NCI-H2227 treated with DMSO at 0.1 percent for 48 hours (cell line): ENCODE data around the gene POTEF.
"Not testable (repeated sequence)": the region's sequence is repeated elsewhere in the genome, so short reads cannot be mapped to it uniquely, and the experiment has no call there.

Experiments used
- DNase-seq: peaks from one replicate; lab custom pipeline; 2025; lab: John Stamatoyannopoulos, UW

Gene POTEF

DNA sequence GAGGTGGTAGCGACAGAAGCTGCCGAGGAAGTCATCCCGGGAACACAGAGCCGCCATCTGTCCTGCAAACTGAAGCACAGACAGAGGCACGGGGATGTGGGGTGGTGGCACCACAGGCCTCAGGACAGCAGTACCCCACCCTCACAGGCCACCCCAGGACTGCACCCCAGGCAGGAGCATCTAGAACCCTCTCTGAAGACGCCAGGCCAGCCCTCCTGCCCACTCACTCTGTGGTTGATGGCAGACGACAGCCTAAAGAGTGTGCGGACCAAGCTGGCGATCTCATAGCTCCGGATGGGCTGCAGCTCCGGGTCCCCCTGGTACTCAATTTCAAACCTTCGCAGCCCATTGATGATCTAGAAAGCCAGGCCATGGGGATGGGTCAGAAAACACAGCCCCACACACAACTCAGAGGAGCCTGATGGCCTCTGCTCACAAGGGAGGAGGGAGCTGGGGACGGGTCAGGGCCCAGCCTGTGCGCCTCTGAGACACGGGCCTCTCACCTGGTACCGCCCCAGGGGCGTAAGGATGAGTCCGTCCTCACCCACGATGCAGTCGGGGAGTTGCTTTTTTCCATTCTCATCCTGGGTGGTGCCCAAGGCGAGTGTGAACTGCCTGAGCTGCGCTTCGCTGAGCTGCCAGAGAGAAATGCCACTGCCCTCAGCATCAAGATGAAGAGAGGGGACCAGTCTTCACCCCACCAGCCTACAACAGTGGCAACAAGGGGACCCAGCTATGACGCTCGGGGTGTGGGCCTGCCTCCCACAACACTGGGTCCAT, 24.0 kb upstream of the POTEF start:
- DNase-seq, result no peak

DNA sequence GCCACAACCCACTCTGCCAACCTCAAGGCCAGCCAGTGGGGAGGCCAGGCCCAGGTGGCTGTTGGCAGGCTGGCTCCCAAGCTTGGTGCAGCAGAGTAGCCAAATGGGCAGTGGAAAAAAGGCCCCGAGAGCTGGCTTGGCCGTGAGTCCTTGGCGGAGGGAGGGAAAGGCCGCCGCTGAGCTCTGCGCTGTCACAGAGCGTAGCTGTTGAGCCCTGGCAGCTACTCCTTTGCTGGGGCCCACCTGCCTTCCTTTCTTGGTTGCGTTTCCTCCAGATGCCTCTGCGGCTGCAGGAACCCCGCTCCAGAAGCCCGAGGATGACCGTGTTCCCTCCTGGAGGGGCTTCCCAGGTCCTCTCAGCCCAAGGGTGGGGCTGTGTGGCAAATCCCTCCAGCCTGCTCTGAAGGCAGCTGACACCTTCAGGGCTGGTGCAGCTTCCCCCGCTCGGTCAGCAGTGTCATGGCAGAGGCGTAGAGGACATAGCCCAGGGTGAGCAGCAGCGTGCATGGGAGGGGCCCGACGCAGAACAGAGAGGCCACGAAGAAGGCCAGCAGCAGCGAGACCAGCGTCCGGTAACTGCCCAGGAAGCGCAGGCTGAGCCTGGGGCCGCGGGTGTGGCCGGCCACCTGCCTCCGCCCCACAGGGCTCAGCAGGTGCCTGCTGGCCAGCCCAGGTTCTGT, 23.3 kb upstream of the POTEF start:
- DNase-seq, result not testable (repeated sequence)

DNA sequence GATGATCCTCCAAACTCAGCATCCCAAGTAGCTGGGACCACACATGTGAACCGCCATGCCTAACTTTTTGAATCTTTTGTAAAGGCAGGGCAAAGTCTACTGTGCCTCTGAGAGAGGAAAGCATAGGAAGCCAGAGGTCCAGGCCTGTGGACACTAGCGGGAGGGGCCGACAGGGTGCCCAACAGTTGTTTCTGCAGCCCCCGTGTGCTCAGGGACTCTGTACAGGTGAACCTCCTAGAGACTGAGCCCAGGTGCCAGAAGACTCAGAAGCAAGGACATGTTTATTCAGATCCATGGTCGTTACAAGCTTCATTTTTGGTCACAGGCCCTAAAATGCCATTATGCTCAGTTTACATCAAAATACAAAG, 22.1 kb upstream of the POTEF start:
- DNase-seq, result not testable (repeated sequence)

DNA sequence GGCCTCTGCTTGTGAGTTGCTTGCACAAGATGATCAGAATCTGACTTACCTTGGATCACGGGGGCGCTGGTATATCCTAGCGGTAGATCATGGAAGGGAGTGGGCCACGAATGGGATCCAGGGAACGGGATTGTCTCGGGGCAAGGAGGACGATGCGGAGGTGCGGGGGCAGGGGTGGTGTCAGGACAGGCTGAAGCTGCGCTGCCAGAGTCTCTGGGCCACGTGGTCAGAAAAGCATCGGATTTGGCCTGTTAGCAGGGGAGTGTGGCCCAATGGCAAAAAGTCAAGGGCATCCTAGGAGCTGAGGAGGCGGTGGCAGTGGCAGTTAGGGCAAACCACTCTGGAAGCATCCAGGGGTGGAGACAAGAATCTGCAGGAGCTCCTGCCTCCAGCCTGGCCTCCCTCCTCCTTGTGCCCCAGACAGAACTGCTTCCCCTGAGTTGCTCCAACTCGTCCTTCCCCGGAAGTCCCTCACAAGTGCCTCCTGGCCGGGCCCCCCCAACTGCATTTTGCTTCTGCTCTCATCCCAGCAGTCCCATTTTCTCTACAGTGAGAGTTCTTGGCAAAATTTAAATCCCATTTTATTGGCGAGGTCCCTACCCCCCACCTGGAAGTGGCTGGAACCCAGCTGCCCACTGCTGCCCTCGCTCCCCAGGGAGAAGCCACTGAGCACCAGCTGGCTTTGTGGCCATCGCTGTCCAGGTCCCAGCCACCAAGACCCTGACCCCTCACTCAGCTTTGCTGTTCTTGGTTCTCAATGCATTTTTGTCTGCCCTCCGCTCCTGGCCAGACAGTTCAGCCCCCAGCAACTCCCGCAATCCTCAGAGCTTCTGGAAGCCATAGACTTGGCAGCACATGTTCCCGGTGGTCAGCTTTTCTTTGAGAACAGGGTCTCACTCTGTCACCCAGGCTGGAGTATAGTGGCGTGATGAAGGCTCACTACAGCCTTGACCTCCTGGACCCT, 21.4 kb upstream of the POTEF start:
- DNase-seq, result no peak

DNA sequence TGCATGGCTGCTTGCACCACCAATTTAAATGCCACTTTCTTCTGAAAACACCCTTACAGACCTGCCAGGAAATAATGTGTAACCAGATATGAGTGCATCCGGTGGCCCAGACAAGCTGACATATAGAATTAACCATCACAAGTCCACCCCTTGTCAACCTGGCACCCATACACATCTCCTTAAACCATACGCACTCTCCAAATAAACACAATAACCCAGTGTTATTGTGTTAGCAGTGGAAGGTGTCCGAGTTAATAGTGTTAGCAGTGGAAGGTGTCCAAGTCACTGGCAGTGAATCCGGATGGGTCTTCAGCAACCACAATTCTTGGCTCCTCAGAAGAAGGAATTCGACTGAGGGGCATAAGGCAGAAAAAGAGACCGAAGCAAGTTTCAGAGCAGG, 19.5 kb upstream of the POTEF start:
- not testable (repeated sequence) for DNase-seq

DNA sequence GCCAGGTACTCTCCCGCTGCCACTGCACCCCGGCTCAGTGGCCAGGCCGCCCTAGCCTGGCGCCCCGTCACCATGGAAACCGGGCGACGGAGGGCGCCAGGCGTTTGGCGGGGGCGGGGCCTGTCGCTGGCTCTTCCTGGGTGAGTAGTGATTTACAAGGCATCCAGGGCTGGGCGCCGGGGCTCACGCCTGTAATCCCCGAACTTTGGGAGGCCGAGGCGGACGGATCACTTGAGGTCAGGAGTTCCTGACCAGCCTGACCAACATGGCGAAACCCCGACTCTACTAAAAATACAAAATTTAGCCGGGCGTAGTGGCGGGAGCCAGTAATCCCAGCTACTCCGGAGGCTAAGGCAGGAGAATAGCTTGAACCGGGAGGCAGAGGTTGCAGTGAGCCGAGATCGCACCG, 16.0 kb upstream of the POTEF start, which contains the start of gene CCDC74B:
Gene CCDC74B (minus strand): TSS at position 107 of the 409 bp plus-strand sequence. CDS start 116 bp downstream, outside the sequence.
- peak; percentile 50 for DNase-seq

DNA sequence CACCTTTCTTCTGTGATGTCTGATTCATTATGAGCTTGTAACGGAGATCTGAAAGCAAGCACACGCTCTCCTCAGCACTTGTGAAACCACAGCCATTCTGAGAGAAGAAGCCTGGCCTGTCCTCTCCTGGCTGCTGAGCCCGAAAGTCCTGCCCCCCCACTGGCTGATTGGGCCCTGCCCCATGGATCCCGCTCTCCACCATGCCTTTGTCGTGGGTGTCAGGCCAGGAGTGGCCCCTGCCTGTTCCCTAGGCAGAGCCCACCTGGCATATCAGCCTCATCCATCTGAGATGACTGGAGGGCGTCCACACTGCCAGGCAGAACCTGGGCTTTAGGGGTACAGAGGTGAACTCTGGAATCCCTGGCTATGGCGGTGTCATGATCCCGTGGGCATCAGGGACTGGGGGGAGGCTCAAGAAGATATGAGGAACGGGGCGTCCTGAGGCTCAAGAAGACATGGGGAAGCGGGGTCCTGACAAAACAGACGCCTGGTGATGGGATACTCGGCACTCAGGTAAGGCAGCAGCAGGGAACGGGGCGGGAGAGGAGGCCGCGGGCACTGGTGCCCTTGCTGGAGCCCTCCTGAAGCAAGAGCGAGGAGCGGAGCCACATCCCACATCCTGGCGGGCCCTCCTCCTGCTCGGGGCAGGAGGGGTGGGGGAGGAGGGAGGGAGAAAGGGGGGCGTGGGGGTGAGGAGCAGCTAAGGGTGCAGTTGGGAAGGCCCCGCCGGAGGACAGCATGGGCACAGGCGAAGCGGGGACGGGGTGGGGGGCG, 14.4 kb upstream of the POTEF start:
- DNase-seq, result not testable (repeated sequence)

DNA sequence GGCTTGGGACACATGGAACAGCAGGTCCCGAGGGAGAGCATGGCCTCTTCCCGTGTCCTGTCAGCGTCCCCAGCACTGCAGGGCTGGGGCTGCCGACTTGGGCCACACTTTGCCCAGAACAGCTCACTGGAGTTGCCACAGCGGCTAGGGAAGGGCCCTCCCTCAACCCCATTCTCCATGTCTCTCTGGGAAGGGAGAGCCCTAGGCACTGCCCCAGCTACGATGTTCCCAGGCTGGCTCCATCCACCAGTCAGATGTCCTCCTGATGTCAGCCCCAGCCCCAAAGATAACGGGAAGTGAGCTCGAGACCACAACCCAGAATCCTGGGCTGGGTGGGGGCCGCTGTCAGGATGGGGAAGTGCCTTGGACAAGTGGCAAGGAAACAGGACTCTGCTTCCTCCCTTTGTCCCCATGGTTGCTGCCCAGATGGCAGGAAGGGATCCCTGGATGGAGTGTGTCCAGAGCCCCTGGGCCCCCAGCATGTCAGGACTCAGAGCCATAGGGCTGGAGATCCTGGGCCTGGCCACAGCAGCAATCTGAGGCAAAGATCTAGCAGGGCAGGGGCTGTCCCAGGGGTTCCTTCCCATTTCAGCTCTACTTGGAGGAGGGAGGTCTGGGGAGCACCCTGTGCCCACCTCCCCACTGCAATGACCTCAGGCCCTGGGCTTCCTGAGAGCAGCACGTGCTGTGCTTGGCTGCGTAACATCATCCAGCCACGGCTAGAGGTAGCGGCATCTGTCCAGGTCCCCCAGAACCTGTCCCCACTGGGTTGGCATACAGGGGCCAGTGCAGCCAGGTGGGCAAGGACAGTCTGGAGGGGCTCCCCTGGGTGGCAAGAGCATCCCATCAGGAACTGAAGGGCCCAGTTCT, 13.6 kb upstream of the POTEF start:
- not testable (repeated sequence) for DNase-seq

DNA sequence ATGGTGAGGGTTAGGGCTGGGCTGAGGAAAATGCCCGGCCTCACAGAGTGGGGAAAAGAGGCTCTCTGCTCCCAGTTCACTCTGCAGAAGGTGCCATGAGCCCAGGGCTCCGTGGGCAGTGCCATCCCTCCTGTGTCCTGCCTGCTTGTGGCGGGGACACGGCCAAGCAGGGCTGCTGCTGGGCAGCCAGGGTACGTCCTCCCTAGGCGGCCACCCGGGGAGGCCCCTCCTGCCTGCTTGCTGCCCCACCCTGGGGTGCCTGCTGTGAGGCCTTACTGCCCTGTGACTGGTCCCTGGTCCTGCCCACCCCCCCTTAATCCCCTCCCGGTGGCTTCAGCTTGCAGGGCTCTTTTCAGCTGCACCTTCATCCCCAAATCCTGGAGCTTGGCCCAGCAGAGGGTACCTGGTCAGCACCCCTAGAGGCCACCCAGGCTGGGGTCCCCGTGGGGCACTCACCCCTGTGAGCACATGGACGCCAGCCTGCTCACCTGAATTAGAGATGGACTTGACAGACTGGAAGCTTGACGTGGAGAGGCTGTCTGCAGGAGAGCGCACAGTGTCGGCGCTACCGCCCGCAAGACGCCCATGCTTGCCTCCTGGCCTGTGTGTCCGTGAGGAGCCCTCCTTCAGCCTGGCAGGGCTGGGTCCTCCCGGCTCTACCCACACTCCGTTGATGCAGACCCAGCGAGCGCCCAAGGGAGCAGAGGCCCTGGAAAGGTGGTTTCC, 12.8 kb upstream of the POTEF start:
- not testable (repeated sequence) for DNase-seq

DNA sequence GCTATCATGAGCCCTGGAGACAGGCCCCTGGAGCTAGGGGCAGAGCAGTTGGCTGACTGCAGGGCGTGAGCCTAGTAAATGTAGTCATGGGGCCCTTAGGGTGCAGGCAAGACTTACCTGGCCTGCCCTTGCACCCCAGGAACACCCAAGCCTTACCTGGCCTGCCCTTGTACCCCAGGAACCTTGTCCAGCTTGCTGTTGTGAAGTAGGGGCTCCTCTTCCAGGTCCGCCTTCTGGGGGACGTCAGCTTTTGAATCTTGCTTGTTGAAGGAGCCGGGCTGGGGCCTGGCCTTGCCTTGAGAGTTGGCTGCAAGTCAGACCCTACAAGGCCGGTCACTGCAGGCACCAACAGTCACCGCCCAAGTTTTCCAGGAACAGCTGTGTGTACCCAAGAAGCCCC, 12.0 kb upstream of the POTEF start:
- not testable (repeated sequence) for DNase-seq

DNA sequence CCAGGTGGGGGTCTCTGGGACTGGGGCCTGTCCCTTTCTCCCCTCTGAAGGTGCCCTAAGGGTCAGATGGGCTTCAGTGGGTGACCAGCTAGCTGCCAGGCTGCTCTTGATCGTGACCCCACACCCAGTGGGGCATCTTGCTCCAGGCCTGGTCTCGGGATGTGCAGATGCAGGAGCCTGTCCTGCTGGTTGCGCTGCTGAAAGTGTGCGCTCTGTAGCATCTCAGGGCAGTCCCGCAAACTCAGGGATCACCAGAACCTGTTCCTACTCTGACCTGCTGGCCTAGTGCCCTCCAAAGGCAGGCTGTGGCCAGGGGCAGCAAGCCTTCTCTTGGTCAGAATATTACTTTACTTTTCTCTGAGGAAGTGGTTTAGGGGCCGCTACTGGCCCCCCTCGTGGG, 11.5 kb upstream of the POTEF start:
- DNase-seq, result not testable (repeated sequence)

DNA sequence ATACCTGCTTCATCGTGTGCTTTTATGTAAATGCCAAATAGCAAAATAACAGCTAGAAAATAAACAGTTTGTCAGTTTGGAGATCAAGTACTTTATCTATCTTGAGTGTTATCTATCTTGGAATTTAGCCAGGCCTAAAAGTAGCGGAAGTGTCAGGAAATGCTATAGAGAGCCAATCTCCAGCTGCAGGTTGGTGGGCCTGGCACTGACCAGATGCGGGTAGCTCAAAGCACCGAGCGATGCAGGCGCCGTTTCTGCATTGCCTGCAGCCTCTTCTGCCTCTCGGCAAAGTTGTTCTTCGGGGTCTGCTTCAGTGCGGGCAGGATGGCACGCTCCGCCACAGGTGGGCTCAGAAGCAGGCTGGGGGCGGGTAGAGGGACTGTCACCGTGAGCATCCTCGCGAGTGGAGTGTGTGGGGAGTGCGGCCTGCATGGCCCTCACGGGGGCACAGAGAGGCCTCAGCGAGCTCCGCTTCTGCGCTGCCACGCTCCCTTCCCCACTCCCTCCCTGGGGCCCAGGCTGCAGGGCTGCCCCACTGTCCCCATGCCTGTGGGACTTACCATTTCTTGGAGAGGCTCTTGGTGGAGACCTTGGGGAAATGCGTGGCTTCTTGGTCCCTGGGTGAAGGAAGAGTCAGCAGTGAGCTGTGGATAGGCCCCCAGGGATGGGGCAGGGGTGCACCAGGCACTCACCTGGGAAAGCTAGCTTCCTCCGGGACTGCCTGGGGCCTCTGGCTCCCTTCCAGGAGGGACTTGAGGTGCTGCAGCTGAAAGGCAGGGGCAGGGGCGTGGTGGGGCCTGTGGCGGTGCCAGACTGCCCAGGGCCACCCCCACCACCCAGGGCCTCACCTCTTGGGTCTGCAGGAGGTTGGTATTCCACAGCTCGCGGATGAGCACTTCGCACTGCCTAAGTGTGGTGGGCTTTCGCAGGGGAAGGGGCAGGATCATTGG, 10.6 kb upstream of the POTEF start:
- DNase-seq, result not testable (repeated sequence)

DNA sequence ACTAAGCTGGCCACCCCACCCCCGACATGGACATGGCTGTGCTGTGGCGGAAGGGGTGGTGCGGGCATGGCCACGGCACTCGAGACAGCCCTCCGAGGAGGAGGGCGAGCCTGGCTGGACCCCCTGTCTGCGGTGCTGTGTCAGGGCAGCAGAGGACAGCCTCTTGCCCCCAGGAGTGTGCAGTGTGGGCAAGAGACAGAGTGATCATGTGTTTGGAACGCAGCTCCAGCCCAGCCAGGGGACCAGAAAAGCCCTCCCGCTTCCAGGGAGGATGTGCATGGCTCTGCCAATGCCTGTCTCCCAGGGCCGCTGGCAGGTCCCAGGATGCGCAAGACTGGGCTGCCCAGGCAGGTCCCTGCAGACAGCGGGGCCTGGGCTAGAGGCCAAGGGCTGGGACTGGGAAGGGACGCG, 9.8 kb upstream of the POTEF start:
- not testable (repeated sequence) for DNase-seq

DNA sequence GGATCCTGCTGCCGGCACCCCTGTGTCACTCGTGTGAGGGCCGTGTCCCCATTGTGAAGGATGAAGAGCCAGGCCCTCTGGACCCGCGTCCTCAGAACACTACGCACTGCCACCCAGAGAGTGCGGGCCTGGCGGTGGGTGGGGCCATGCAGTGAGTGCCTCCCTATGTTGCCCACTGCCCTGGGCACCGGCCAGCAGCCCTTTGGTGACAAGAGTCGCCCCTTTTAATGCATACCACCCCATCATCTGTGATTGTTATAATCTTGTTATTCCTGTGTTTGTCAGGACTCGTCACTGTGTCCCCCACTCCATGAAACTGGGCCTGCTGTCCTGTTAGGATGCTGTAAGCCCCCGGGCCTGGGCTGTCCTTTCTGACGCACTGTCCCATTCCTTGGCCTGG, 9.3 kb upstream of the POTEF start:
- DNase-seq, result not testable (repeated sequence)

DNA sequence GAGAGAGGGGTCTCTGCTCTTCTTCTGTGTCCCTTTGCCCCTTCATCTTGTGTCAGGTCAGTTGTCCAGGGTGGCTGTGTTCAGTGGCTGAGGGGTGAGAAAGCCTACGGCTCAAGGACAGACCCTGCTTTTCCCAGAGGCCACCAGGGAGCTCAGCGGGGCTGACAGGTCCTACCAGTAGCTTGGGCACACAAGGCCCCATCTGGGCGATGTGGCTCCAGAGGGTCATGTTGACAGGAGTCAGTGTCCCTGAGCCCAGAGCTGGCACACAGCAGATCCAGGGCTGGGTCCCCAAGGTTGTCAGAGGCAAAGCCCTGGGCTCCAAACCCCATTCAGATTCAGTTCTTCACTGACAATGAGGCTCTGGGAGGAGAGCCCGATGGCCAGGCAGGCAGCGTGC, 8.1 kb upstream of the POTEF start:
- DNase-seq, result not testable (repeated sequence)

DNA sequence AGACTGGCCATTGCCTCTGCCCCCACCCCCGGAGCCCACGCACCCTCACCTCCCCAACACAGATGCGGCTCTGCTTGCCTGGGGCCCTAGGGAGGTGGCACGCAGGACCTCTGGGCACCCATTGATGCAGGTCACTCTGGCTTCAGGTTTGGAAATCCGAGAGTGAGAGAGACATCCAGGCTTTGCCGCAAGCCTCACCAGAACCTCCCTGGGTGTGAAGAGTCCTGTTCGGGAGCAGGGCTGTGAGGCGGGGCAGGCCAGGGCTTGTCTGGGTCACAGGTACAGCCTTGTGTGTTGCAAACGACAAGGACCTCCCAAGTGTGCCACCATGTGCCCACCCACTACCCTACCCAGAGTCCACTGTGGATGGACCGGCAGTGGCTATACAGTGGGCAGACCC, 7.5 kb upstream of the POTEF start:
- not testable (repeated sequence) for DNase-seq

DNA sequence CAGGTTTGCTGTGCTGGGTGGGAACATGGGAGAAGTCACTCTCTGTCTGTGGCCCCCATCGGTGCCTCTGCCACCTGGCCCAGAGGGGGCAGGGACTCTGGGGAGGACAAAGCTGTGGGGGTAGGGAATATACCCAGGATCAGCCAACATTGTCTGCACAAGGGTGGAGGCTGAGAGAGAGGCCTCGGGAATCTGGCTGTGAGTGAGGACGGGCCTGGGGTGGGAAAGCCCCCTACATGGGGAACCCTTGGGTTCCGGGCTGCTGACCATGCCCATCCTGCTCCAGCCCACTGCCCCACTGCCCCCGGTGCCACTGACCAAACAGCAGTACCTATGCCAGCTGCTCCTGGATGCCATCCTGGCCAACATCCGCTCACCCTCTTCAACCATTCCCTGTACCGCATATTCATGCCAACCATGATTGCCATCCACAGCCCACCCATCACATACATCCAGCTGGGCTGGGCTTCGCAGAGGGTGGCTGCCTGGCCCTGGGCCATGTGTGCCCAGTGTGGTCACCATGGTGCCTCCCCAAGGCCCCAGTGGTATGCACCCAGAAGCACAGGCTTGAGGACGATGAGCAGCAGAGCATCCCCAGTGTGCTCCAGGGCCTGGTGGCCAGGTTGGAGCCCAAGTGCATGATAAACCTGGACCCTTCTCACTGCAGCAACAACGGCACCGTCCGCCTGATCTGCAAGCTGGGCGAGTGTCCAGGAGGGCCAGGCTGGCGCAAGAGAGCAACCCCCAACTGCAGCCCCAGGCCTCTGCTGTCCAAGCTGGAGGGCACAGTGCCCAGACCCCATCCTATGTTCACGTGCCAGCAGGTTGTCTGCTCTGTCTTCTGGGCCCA, 6.9 kb upstream of the POTEF start:
- DNase-seq, result no peak

DNA sequence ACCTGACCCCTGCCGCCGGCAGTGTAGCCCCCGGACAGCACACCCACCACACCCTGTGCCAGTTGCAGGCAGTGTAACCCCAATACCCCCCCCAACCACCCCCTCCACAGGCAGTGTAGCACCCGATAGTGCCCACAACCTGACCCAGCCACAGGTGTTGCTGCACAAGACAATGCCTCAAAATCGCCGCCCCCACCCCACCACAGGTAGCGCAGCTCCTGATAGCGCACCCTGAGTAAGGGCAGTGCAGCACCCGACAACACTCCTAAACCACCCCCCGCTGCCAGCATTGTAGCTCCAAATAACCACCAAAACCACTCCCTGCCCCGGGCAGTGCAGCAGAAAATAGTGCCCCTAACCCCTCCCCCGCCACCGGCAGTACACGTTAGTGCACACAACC, 558 bp downstream of the POTEF start:
- DNase-seq, result not testable (repeated sequence)
